GM12873 (cell line): ENCODE data around the gene PRMT3.

Experiments used
- TF ChIP-seq, protein P1 (sequence below): IDR thresholded peaks from 2 replicates; pipeline ENCODE4 v1.5.1; 2012; ENCODE audit warnings: low read depth, mild to moderate bottlenecking, moderate library complexity, low read length, control low read depth; ENCODE audit not compliant: insufficient read depth; ENCODE audit errors: missing control alignments

PRMT3 gene

DNA sequence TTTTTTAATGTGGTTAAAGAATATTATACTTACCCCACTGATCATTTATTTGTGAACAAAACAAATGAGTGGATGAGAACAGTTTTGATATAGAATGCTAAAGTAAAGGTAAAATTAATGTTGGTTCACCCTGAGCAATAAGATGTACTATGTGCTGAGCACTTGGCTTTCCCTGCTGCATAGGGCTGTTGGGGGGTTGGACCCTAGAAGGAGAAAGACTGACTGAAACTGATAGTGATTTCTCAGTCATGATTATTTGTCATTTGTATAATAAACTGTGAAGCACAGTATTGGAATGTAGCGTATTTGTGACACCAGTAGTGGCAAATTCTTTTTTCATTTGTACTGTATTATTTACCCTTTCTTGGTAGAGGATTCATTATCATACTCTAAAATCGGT is 63.3 kb downstream of the PRMT3 start:
- TF ChIP-seq, protein P1, sequence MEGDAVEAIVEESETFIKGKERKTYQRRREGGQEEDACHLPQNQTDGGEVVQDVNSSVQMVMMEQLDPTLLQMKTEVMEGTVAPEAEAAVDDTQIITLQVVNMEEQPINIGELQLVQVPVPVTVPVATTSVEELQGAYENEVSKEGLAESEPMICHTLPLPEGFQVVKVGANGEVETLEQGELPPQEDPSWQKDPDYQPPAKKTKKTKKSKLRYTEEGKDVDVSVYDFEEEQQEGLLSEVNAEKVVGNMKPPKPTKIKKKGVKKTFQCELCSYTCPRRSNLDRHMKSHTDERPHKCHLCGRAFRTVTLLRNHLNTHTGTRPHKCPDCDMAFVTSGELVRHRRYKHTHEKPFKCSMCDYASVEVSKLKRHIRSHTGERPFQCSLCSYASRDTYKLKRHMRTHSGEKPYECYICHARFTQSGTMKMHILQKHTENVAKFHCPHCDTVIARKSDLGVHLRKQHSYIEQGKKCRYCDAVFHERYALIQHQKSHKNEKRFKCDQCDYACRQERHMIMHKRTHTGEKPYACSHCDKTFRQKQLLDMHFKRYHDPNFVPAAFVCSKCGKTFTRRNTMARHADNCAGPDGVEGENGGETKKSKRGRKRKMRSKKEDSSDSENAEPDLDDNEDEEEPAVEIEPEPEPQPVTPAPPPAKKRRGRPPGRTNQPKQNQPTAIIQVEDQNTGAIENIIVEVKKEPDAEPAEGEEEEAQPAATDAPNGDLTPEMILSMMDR: no peak

DNA sequence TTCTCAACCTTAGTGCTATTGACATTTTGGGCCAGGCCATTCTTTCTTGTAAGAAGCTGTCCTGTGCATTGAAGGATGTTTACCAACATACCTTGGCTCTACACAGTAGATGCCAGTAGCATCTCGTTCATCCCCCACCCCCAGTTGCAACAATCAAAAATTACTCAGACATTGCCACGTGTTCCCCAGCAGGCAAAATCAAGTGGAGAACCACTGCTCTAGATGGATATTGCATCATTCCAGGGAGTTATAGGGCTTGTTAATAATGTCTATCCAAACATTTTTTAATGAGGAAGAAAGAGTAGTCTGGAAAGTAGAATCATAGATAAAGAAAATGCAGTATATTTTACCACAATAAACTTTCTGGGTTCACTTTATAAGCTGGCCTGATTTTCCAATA is 64.1 kb downstream of the PRMT3 start:
- TF ChIP-seq, protein P1: no peak

DNA sequence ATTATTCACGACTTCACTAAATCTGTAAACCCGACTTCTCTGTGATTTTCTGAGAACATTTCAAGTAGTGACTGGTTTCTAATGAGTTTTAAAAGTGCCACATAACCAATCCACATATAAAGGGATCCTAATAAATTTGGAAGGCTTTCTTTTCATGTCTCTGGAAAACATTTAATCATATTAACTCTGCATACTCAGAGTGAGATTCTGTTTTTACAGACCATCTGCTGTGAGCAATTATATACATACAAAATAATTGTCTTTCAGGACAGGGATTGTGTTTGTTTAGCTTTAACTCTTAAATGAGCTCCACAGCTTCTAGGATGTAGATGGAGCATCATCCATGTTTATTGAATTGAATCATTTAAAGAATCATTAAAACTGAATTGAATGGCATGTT is 65.1 kb downstream of the PRMT3 start:
- TF ChIP-seq, protein P1: no peak

DNA sequence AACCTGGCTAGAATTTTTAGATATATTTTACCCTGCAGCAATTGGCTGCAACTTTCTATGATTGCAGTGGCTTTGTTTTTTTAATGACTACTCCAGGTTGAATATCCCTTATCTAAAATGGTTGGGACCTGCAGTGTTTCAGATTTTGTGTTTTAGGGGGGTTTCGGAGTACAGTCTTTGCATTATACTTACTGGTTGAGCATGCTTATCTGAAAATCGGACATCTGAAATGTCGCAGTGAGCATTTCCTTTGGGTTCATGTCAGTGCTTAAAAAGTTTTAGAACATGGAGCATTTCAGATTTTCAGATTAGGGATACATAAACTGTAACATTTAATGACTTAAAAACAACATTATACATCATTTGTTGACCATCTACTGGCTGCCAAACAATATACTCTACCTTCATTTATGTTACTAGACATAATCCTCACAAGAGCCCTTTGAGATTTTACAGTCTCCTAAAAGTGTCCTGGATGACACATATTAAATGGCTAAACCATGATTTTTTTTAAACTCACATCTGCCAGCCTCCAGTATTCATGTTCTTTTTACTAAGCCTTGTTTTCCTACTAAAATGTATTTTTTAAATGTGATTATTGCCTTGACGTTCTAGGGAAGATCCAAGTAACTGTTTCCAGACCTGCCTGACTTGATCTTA is 66.3 kb downstream of the PRMT3 start:
- TF ChIP-seq, protein P1: no peak

DNA sequence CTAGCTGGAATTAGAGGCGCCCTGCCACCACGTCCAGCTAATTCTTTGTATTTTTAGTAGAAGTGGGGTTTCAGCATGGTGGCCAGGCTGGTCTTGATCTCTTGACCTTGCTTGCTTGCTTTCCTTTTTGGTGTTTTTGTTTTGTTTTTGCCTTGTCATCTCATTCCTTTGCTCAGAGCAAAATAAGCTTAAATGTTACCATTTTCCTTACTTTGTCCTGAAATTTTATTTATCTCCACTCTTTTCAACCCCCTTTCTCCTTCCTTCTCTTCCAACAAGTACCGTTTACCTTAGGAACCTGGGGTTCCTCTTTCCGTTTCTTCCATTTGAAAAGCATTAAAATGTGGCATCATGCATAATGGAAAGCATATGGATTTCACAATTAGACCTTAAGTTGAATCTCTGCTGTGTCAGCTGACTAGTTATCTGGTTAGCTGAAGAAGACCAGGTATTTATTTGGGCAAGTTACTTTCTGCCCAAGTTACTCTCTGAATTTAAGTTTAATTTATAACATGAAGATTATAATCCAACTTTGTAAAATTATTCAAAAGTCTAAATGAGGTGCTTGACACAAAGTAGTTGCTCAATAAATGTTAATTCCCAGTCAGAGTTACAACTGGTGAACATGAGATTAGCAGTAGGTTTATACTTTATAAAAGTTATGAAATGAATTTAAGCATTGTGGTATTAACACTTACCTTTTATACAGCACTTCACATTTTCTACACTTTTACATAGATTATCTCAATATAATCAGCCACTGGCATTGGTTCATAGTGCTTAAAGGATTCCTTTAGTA is 69.7 kb downstream of the PRMT3 start:
- TF ChIP-seq, protein P1: no peak

DNA sequence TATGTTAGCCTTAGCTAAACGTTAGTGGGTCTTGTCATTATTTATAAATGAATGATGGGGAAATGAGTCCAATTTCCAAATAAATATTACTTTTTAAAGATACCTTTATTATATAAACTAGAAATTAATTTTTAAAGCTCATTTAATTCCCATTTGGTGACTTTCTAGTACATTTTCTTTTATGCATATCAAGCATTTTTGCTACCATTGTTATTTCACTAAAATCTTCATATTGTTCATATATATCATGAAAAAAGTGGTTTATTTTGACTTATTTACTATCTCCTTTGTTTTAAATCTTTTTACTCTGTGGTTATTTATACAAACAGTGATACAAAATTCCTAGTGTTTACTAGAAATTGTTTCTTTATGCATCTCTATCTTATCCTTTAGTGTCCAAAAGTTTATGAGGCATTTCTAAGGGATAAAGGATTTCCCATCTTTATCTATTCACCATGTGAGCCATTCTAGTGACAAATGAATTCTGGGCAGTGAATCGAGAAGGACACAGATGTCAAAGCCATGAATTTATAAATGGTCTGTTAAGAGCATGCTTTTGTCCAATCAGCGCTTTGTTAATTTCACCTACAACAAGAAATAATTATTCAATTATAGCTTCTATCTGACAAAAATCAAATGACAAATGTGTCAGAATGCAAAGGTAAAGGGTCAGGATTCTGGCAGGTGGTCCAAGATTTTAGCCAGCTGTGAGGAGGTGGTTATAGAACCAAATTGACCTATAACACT is 70.6 kb downstream of the PRMT3 start:
- TF ChIP-seq, protein P1: no peak

DNA sequence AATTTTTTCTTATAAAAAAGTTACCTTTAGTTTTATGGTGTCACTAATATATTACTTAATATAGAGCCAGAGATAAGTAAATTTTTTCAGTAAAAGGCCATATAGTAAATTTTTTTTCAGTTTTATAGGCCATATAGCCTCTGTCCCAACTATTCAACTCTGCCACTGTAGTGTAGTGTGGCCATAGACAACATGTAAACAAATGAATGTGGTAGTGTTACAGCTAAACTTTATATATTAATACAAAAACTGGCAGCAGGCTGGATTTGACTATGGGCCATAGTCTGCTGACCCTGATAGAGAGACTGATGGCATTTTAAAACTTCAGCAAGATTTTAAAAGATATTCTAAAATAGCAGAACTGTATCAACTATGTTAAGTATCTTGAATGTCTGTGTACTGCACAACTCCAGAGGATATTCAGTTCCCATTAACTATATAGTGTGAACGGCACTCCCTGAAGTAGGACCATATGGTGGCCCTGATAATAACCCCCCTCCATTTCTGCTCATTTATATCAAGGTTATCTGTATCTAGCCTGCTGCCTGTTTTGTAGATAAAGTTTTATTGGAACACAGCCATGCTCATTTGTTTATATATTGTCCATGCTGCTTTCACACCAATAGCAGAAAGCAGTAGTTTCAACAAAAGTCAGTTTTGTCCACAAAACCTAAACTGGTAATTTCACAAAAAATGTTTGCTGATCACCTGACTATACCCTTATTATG is 71.6 kb downstream of the PRMT3 start:
- TF ChIP-seq, protein P1: no peak
